ENCODE measurements around the gene UBL5.

The UBL5 gene

DNA sequence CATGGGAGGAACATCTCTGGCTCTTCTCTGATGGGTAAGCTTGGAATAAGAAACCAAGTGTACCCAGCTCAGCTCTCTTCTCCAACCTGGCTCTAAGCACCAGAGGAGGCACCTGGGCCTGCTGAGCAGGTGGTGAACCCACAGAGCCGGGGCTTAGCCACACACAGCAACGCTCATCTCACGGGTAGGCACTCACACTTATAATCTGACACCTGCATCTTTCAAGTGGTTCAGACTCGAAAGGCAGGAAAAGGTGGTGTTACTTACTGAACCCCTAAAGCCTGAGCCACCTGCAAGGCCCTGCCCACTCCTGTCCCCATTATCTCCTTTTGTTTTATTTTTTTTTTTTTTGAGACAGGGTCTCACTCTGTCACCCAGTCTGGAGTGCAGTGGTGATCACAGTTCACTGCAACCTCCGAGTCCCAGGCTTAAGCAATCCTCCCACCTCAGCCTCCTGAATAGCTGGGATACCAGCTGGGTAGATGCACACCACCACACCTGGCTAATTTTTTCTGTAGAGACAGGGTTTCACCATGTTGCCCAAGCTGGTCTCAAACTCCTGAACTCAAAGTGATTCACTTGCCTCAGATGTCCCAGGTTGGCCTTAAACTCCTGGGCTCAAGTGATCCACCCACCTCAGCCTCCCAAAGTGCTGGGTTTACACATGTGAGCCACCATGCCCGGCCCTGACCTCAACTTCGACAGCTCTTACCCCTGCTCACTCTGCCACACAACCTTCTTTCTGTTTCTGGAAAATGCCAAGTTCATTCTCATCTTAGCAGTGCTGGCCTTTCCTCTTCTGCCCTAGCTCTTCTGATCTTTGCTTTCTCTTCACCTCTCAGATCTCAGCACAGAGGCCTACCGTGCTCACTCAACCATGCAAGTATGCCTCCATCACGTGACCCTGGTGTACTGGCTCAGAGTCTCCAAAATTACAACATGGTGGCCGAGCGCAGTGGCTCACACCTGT is 18.6 kb upstream of the UBL5 start:
- Histone ChIP-seq H3K4me2 (ENCODE audit: low read length) (no peak overlapping the region), H3K79me2 (ENCODE audit: control insufficient read depth, low read length) (peaks cover 5% of the 10 kb centered on the region; the same call in 1 of the 2 replicates), H3K4me1 (ENCODE audit: control insufficient read depth, low read length) (no peaks in the 10 kb centered on the region), H3K27me3 (ENCODE audit: control insufficient read depth, low read length) (no peaks in the 10 kb centered on the region), H4K20me1 (ENCODE audit: control insufficient read depth, insufficient read depth, low read depth, low read length) (no peaks in the 10 kb centered on the region), H3K4me3 (ENCODE audit: low read length) (no peak overlapping the region), H3K27ac (ENCODE audit: low read depth, low read length) (no peak overlapping the region), H3K9me3 (ENCODE audit: control insufficient read depth, insufficient read depth, low read length) (no peaks in the 10 kb centered on the region), H3F3A (ENCODE audit: control insufficient read depth, insufficient read depth) (no peaks in the 10 kb centered on the region), H3K9me2 (replicated peaks; ENCODE audit: control insufficient read depth, low read length) (no peaks in the 10 kb centered on the region), H3K36me3 (ENCODE audit: control insufficient read depth, low read length) (peaks cover 33% of the 10 kb centered on the region)
- TF ChIP-seq EZH2phosphoT487 (IDR thresholded peaks at IDR 0.05; ENCODE audit: borderline replicate concordance, low read length), result no peak
- TF ChIP-seq, protein P1, sequence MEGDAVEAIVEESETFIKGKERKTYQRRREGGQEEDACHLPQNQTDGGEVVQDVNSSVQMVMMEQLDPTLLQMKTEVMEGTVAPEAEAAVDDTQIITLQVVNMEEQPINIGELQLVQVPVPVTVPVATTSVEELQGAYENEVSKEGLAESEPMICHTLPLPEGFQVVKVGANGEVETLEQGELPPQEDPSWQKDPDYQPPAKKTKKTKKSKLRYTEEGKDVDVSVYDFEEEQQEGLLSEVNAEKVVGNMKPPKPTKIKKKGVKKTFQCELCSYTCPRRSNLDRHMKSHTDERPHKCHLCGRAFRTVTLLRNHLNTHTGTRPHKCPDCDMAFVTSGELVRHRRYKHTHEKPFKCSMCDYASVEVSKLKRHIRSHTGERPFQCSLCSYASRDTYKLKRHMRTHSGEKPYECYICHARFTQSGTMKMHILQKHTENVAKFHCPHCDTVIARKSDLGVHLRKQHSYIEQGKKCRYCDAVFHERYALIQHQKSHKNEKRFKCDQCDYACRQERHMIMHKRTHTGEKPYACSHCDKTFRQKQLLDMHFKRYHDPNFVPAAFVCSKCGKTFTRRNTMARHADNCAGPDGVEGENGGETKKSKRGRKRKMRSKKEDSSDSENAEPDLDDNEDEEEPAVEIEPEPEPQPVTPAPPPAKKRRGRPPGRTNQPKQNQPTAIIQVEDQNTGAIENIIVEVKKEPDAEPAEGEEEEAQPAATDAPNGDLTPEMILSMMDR (IDR thresholded peaks at IDR 0.05; ENCODE audit: low read depth, low read length, poor library complexity, severe bottlenecking), result no peak

DNA sequence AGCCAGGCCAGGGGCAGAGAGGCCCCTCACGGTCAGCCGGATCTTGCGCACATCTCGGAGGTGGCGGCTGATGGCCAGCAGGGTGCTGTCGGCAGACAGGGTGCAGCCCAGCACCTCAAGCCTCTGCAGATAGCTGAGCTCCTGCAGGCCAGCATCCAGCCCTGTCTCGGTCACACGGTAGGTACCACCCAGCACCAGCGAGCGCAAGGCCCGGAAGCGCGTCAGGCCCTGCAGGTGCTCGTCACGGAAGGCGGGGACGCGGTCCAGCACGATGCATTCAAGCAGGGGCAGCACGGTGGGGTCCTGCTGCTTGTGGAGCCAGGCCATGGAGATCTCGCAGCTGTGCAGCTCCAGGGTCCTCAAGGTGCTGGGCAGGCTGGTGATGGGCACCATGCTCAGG is 16.6 kb upstream of the UBL5 start:
- Histone ChIP-seq H3K27me3 (ENCODE audit: control insufficient read depth, low read length) (no peaks in the 10 kb centered on the region), H3F3A (ENCODE audit: control insufficient read depth, insufficient read depth) (no peaks in the 10 kb centered on the region), H3K9me2 (replicated peaks; ENCODE audit: control insufficient read depth, low read length) (no peaks in the 10 kb centered on the region), H3K4me1 (ENCODE audit: control insufficient read depth, low read length) (no peaks in the 10 kb centered on the region), H3K4me2 (ENCODE audit: low read length) (no peak overlapping the region), H3K79me2 (ENCODE audit: control insufficient read depth, low read length) (peaks cover 22% of the 10 kb centered on the region), H4K20me1 (ENCODE audit: control insufficient read depth, insufficient read depth, low read depth, low read length) (no peaks in the 10 kb centered on the region), H3K9me3 (ENCODE audit: control insufficient read depth, insufficient read depth, low read length) (peaks cover 11% of the 10 kb centered on the region; the same call in 1 of the 2 replicates), H3K4me3 (ENCODE audit: low read length) (no peak overlapping the region), H3K36me3 (ENCODE audit: control insufficient read depth, low read length) (peaks cover 47% of the 10 kb centered on the region), H3K27ac (ENCODE audit: low read depth, low read length) (no peak overlapping the region)
- TF ChIP-seq EZH2phosphoT487 (IDR thresholded peaks at IDR 0.05; ENCODE audit: borderline replicate concordance, low read length), result no peak

DNA sequence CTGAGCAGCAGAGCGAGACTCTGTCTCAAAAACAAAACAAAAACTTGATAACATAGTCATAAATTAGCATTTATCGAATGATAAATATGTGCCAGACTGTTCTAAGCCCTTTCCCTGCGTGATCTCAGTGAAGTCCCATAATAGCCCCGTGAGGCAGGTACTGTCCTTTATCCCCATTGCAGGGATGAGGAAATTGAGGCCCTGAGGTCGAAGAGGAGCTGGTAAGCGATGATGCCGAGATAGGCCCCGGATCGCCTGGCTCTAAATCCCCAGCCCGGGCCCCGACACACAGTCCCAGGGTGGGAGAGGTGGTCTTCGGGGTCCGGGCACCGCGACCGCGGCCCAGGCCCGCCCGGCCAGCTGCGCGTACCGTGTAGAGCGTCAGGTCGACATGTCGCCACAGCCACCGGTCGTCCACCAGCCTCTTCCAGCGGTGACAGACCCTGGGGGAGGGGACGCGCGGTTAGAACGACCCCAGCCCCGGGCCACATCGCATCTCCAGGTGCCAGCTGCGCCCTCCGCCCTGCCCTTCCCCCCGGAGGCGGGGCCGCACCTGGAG is 9.5 kb upstream of the UBL5 start:
- peaks cover 49% of the 10 kb centered on the region for H3K79me2 ChIP-seq (ENCODE audit: control insufficient read depth, low read length)
- no peaks in the 10 kb centered on the region for H4K20me1 ChIP-seq (ENCODE audit: control insufficient read depth, insufficient read depth, low read depth, low read length)
- H3F3A ChIP-seq (ENCODE audit: control insufficient read depth, insufficient read depth), result no peaks in the 10 kb centered on the region
- peaks cover 41% of the 10 kb centered on the region for H3K36me3 ChIP-seq (ENCODE audit: control insufficient read depth, low read length)
- H3K9me2 ChIP-seq (replicated peaks; ENCODE audit: control insufficient read depth, low read length), result no peaks in the 10 kb centered on the region
- TF ChIP-seq, protein P1 (IDR thresholded peaks at IDR 0.05; ENCODE audit: low read depth, low read length, poor library complexity, severe bottlenecking), result no peak
- no peak for TF ChIP-seq EZH2phosphoT487 (IDR thresholded peaks at IDR 0.05; ENCODE audit: borderline replicate concordance, low read length)
- H3K4me1 ChIP-seq (ENCODE audit: control insufficient read depth, low read length), result peaks cover 21% of the 10 kb centered on the region
- H3K27ac ChIP-seq (ENCODE audit: low read depth, low read length), result peak overlapping the region; percentile 75
- H3K4me3 ChIP-seq (ENCODE audit: low read length), result peak overlapping the region; percentile 97
- H3K9me3 ChIP-seq (ENCODE audit: control insufficient read depth, insufficient read depth, low read length), result peaks cover 16% of the 10 kb centered on the region; the same call in 1 of the 2 replicates
- H3K27me3 ChIP-seq (ENCODE audit: control insufficient read depth, low read length), result no peaks in the 10 kb centered on the region
- peak overlapping the region; percentile 86 for H3K4me2 ChIP-seq (ENCODE audit: low read length)

Measured in DOHH2 (cell line).